AG10803 (cell line): ENCODE data around the gene ENPP7.

ENCODE experiments used
- DNase-seq: peaks from one replicate; pipeline ENCODE4 v3.0.0; 2010; ENCODE audit warnings: low read depth
- H3K4me3 ChIP-seq: 2 replicates; pipeline ENCODE4 v1.5.1; 2011; ENCODE audit warnings: mild to moderate bottlenecking, low read length, control low read depth
- TF ChIP-seq, protein P1 (sequence below): conservative IDR thresholded peaks from 2 replicates; pipeline ENCODE4 v1.5.1; 2011; ENCODE audit warnings: mild to moderate bottlenecking, low read length, control low read depth, inconsistent platforms

ENPP7 gene

DNA sequence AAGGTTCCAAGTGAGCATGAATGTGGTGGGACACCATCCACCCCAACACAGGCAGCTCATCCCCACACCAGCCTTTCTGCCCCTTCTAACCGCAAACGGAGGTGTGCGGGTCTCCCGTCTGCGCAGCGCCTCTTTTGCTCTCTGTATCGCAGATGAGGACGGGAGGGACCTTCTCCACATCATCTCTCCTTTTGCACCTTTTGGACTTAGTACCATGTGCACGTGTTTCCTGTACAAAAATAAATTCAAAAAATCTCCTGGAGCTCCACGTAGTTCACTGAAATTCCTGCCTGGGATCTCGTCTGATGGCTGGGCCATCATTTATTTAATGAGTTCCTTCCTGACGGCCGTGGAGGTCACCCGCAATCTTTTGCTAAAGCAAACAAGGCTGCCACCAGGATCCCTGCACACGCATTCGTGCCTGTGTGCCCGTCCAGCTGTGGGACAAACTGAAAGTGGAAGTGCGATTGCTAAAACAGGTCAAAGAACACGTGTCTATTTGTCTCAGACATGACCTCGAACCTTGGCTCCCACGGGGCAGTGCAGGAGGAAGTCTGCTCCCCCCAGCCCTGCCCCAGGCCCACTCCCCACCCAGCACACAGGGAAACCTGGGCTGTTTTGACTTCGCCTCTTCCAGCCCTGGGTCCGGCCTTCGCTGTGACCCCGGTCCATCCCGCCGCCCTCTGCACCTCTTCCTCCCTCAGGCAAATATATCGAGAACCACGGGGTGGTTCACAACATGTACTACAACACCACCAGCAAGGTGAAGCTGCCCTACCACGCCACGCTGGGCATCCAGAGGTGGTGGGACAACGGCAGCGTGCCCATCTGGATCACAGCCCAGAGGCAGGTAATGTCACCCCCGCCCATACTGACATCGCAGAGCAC lies 2.3 kb downstream of the ENPP7 start:
- TF ChIP-seq, protein P1, sequence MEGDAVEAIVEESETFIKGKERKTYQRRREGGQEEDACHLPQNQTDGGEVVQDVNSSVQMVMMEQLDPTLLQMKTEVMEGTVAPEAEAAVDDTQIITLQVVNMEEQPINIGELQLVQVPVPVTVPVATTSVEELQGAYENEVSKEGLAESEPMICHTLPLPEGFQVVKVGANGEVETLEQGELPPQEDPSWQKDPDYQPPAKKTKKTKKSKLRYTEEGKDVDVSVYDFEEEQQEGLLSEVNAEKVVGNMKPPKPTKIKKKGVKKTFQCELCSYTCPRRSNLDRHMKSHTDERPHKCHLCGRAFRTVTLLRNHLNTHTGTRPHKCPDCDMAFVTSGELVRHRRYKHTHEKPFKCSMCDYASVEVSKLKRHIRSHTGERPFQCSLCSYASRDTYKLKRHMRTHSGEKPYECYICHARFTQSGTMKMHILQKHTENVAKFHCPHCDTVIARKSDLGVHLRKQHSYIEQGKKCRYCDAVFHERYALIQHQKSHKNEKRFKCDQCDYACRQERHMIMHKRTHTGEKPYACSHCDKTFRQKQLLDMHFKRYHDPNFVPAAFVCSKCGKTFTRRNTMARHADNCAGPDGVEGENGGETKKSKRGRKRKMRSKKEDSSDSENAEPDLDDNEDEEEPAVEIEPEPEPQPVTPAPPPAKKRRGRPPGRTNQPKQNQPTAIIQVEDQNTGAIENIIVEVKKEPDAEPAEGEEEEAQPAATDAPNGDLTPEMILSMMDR, result no peak
- H3K4me3 ChIP-seq, result no peak overlapping the region
- DNase-seq, result no peak

DNA sequence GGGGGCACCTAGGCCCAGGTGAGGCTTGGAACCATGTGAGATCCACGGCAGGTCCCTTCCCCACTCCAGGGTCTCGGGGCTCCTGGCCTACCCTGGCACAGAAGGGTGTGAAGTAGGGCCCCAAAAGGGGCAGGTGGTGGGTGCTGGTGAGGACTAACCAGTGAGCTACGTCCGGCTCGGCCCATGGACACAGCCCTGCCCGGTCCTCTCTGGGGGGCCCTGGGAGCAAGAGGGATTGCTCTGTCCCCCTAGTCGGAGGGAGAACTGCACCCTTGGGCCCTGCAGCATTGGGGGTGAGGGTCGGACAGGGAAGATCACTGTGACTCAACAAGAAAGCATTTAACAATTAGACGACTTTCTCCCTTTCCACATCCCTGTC lies 2.9 kb downstream of the ENPP7 start:
- TF ChIP-seq, protein P1, result no peak
- H3K4me3 ChIP-seq, result no peak overlapping the region
- no peak for DNase-seq

DNA sequence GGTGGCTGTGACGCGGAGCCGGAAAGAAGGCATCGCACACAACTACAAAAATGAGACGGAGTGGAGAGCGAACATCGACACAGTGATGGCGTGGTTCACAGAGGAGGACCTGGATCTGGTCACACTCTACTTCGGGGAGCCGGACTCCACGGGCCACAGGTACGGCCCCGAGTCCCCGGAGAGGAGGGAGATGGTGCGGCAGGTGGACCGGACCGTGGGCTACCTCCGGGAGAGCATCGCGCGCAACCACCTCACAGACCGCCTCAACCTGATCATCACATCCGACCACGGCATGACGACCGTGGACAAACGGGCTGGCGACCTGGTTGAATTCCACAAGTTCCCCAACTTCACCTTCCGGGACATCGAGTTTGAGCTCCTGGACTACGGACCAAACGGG lies 4.4 kb downstream of the ENPP7 start:
- TF ChIP-seq, protein P1, result no peak
- H3K4me3 ChIP-seq, result no peak overlapping the region
- DNase-seq, result no peak

DNA sequence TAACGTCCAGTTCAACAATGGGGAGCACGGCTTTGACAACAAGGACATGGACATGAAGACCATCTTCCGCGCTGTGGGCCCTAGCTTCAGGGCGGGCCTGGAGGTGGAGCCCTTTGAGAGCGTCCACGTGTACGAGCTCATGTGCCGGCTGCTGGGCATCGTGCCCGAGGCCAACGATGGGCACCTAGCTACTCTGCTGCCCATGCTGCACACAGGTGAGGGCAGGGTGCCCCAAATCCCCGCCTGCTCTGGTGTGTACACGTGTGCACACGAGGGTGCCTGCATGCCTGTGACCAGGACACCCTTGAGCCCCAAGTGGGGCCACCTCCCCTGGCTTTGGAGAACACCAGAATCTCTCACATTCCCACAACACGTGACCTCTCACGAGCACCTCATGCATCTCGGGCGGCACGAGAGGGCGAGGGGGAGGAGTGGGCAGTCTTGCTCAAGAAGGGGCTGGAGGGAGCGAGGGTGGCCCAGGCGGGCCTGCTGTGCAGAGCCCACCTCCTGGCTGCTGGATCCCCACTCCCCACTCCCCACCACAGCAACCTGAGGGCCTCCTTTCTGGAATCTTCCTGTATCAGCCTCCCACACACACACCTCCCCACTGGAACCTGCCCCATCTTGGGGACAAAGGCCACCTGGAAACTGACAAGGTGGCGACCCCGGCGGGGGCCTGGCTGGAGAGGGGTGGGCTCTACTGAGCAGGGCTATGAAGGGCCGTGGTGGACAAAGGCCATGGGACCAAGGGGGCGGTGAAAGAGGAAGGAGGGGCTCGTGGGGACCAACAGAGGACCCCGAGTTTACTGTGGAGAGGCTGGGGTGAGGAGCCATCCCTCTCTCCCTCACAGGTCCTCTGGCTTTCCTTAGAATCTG lies 6.5 kb downstream of the ENPP7 start:
- no peak for DNase-seq
- TF ChIP-seq, protein P1, result no peak
- H3K4me3 ChIP-seq, result no peak overlapping the region

DNA sequence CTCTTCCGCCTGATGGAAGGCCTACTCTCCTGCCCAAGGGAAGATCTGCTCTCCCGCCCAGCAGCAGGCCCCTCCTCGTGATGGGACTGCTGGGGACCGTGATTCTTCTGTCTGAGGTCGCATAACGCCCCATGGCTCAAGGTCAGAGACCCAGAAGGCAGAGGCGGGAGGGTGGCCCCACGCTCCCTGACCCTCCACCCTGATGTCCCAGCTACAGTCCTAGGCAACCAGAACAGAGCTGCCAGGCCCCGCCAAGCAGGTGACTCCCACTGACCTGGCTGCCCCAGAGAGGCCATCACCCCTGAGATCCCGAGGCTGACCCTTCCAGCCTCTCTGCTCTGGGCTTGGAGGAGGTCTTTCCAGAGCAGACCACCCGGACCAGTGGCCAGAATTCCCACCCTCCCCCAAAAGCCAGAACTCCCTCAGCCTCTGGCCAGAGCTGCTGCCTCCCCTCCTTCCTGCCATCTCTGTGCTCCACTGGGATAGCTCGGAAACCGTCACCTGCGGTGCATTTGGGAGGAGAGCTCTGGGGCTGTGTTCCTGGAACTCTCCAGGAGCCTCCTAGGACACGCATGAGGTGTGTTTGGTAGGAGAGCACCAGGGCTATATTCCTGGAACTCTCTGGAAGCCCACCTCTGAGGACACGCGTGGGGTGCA lies 7.3 kb downstream of the ENPP7 start:
- H3K4me3 ChIP-seq, result no peak overlapping the region
- TF ChIP-seq, protein P1, result no peak
- DNase-seq, result no peak

DNA sequence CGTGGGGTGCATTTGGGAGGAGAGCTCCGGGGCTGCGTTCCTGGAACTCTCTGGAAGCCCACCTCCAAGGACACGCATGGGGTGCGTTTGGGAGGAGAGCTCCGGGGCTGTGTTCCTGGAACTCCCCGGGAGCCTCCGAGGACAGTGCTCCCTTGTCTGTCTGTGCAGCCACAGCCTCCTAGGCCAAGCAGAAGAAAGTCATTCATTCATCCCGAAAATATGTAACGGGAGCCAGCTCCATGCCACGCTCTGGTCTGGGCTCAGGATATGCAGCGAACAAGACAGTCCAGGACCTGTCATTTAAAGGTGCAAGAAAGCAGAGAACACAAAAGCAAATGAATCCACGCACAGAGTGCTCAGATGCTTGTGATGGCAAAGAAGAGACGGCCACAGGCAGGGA lies 7.9 kb downstream of the ENPP7 start:
- no peak for DNase-seq
- TF ChIP-seq, protein P1, result no peak

More for the DNA sequence above, 7.9 kb downstream of the ENPP7 start:
- H3K4me3 ChIP-seq, result no peak overlapping the region
